Measurements from ENCODE around the gene ELAVL1. TPM values are rescaled to one million over a fixed set of nuclear protein-coding genes. Genes with fewer than 3 reads are reported as not detected.

ELAVL1 gene
- polyA plus RNA-seq, 1 donor from 2014 or later: 19.1 TPM

DNA sequence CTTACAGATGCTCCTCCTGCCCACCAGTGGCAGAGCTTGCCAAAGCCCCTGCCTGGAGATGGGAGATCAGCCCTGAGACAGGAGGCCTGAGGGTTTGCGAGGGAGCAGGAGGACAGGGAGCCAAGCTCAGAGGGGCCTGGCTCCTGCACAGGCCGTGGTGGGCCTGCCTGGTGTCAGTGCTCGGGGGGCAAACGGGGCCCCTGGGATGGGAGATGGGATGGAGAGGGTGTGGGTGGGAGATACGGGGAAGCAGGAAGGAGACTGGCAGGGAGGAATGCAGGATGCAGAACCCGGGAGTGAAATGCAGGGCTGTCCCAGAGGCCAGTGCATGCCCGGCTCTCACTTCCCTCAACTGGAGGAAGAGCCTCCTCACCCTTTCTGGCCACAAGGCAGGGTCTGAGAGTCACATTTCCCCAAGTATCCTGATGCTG is 19.9 kb downstream of the ELAVL1 start:
- H3K9ac ChIP-seq (ENCODE audit: low read length): no peak overlapping the region

DNA sequence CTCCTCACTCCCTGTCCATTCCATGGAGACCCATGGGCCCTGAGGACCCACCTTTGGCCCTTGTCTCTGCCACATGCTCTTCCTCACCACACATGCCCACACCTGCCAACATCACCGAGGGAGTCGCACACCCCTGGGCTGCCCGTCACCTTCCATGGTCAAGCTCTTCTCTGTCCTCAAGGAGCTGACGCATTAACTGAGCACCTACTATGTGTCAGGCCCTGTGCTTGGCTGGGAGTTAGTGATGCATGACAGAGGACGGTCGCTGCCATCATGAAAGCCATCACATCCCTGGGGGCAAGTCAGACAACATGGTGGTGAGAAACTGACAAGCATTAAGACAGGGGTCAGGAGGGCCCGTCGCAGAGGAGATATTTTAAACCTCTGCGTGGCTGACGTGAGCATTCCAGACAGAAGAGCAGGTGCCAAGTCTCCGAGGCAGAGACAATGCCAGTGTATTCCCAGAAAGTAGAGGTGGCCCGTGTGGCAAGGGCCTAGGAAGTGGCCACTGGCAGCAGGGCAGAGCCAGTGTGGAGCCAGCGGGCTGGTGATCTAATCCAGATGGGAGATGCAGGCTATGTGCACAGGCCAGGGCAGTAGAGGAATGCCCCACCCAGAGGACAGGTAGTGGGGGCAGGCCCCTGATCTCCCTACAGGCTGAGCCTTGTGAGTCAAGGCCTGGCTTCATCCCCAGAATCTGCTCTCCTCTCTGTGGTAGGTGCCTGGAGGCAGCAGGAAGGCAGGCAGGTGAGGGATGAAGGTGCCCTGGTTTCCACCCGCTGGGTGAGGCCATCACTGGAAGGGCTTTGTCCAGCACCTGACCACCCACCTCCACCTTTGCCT is 21.2 kb downstream of the ELAVL1 start:
- peaks cover 8% of the 10 kb centered on the region for H3K79me2 ChIP-seq (replicated peaks; ENCODE audit: insufficient read depth, low read length)

More for the DNA sequence above, 19.9 kb downstream of the ELAVL1 start:
- H3K4me3 ChIP-seq (ENCODE audit: low read length): no peak overlapping the region
- no peak overlapping the region for H2AFZ ChIP-seq (ENCODE audit: low read depth, low read length)
- H3K79me2 ChIP-seq (replicated peaks; ENCODE audit: insufficient read depth, low read length): peaks cover 8% of the 10 kb centered on the region
- TF ChIP-seq, protein P1, sequence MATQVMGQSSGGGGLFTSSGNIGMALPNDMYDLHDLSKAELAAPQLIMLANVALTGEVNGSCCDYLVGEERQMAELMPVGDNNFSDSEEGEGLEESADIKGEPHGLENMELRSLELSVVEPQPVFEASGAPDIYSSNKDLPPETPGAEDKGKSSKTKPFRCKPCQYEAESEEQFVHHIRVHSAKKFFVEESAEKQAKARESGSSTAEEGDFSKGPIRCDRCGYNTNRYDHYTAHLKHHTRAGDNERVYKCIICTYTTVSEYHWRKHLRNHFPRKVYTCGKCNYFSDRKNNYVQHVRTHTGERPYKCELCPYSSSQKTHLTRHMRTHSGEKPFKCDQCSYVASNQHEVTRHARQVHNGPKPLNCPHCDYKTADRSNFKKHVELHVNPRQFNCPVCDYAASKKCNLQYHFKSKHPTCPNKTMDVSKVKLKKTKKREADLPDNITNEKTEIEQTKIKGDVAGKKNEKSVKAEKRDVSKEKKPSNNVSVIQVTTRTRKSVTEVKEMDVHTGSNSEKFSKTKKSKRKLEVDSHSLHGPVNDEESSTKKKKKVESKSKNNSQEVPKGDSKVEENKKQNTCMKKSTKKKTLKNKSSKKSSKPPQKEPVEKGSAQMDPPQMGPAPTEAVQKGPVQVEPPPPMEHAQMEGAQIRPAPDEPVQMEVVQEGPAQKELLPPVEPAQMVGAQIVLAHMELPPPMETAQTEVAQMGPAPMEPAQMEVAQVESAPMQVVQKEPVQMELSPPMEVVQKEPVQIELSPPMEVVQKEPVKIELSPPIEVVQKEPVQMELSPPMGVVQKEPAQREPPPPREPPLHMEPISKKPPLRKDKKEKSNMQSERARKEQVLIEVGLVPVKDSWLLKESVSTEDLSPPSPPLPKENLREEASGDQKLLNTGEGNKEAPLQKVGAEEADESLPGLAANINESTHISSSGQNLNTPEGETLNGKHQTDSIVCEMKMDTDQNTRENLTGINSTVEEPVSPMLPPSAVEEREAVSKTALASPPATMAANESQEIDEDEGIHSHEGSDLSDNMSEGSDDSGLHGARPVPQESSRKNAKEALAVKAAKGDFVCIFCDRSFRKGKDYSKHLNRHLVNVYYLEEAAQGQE (IDR thresholded peaks at IDR 0.05; ENCODE audit: borderline replicate concordance): no peak
- TF ChIP-seq, protein P2, sequence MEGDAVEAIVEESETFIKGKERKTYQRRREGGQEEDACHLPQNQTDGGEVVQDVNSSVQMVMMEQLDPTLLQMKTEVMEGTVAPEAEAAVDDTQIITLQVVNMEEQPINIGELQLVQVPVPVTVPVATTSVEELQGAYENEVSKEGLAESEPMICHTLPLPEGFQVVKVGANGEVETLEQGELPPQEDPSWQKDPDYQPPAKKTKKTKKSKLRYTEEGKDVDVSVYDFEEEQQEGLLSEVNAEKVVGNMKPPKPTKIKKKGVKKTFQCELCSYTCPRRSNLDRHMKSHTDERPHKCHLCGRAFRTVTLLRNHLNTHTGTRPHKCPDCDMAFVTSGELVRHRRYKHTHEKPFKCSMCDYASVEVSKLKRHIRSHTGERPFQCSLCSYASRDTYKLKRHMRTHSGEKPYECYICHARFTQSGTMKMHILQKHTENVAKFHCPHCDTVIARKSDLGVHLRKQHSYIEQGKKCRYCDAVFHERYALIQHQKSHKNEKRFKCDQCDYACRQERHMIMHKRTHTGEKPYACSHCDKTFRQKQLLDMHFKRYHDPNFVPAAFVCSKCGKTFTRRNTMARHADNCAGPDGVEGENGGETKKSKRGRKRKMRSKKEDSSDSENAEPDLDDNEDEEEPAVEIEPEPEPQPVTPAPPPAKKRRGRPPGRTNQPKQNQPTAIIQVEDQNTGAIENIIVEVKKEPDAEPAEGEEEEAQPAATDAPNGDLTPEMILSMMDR (IDR thresholded peaks at IDR 0.05; ENCODE audit: poor library complexity, severe bottlenecking): no peak
- TF ChIP-seq SMC3 (conservative IDR thresholded peaks at IDR 0.05; ENCODE audit: poor library complexity): no peak
- no peak for TF ChIP-seq EZH2 (IDR thresholded peaks at IDR 0.05; ENCODE audit: borderline replicate concordance, insufficient read depth, low read length, poor library complexity, severe bottlenecking)
- TF ChIP-seq EP300 (conservative IDR thresholded peaks at IDR 0.05; ENCODE audit: poor library complexity, severe bottlenecking): no peak
- no peak for TF ChIP-seq MXI1 (conservative IDR thresholded peaks at IDR 0.05; ENCODE audit: poor library complexity, severe bottlenecking)
- no peak for TF ChIP-seq RAD21 (conservative IDR thresholded peaks at IDR 0.05)
- no peak for TF ChIP-seq POLR2AphosphoS5 (IDR thresholded peaks at IDR 0.05)
- TF ChIP-seq TAF1 (IDR thresholded peaks at IDR 0.05; ENCODE audit: low read depth): no peak
- no peak overlapping the region for H3K27ac ChIP-seq (ENCODE audit: low read length)
- no peaks in the 10 kb centered on the region for H3K27me3 ChIP-seq (ENCODE audit: insufficient read depth, low read depth, low read length)
- H3K4me2 ChIP-seq (ENCODE audit: low read length): no peak overlapping the region
- H3F3A ChIP-seq (ENCODE audit: insufficient read depth, low read length, poor library complexity, severe bottlenecking): no peaks in the 10 kb centered on the region
- H3K36me3 ChIP-seq (ENCODE audit: insufficient read depth, low read length): no peaks in the 10 kb centered on the region
- no peaks in the 10 kb centered on the region for H4K20me1 ChIP-seq (ENCODE audit: insufficient read depth)
- no peaks in the 10 kb centered on the region for H3K9me3 ChIP-seq (ENCODE audit: low read length)
- no peaks in the 10 kb centered on the region for H3K9me2 ChIP-seq (ENCODE audit: insufficient read depth, low read length)

More for the DNA sequence above, 21.2 kb downstream of the ELAVL1 start:
- Histone ChIP-seq H3K9ac (ENCODE audit: low read length) (no peak overlapping the region), H3F3A (ENCODE audit: insufficient read depth, low read length, poor library complexity, severe bottlenecking) (no peaks in the 10 kb centered on the region), H3K9me3 (ENCODE audit: low read length) (no peaks in the 10 kb centered on the region), H3K9me2 (ENCODE audit: insufficient read depth, low read length) (no peaks in the 10 kb centered on the region), H3K27ac (ENCODE audit: low read length) (no peak overlapping the region), H3K4me3 (ENCODE audit: low read length) (no peak overlapping the region), H3K27me3 (ENCODE audit: insufficient read depth, low read depth, low read length) (no peaks in the 10 kb centered on the region), H3K36me3 (ENCODE audit: insufficient read depth, low read length) (no peaks in the 10 kb centered on the region), H3K4me2 (ENCODE audit: low read length) (no peak overlapping the region), H4K20me1 (ENCODE audit: insufficient read depth) (no peaks in the 10 kb centered on the region), H2AFZ (ENCODE audit: low read depth, low read length) (no peak overlapping the region)
- TF ChIP-seq POLR2AphosphoS5 (IDR thresholded peaks at IDR 0.05): no peak
- TF ChIP-seq TAF1 (IDR thresholded peaks at IDR 0.05; ENCODE audit: low read depth): no peak
- no peak for TF ChIP-seq RAD21 (conservative IDR thresholded peaks at IDR 0.05)
- TF ChIP-seq, protein P2 (IDR thresholded peaks at IDR 0.05; ENCODE audit: poor library complexity, severe bottlenecking): no peak
- no peak for TF ChIP-seq SMC3 (conservative IDR thresholded peaks at IDR 0.05; ENCODE audit: poor library complexity)

Data from neural cell (in vitro differentiated cells).